ENCODE measurements around the gene TTLL11. TPM values are rescaled to one million over a fixed set of nuclear protein-coding genes. Genes with fewer than 3 reads are reported as not detected.

TTLL11 gene
- total RNA-seq, 1 experiment from 2014 or later, result 2.5 TPM

DNA sequence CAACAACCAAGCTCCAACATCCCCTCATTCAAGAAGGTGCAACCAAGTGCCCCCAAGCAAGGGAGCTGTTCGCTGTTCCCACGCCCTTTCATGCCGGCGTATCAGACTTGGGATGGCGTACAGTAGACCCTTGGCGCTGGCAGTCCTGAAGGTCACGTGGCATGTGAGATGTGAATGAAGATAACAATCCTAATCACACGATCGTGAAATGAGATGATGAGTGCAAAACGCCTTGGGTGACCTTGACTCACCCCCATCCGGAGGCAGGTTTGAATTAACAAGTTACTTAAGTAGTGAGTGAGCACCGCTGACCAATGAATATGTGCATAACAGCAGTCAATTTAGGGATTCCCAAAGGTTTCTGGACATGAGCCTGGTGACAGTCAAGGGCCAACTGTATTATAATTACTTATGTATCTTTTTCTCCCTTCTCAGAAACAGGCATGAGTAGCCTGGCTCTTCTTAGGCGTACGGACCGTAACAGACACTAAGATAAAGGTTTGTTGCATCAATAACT lies 150.2 kb downstream of the TTLL11 start:
- no peak for DNase-seq (ENCODE audit: low spot score)

DNA sequence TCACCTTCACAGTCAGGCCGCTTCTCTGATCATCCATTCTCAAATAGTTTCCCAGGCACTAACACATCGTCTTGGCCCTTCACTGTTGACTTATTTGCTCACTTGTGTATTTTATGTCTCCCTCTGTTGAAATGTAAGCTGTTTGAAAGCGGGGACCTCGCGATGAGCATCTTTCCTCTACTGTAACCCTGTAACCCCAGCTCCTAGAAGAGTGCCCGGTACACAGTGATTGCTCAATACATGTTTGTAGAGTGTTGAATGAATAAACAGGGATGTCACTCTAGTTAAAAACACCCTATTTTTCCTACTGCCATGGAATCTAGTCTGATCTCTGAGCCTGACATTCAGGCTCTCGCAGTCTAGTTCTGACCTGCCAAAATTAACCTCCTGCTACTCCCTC lies 150.8 kb downstream of the TTLL11 start:
- DNase-seq (ENCODE audit: low spot score), result no peak

DNA sequence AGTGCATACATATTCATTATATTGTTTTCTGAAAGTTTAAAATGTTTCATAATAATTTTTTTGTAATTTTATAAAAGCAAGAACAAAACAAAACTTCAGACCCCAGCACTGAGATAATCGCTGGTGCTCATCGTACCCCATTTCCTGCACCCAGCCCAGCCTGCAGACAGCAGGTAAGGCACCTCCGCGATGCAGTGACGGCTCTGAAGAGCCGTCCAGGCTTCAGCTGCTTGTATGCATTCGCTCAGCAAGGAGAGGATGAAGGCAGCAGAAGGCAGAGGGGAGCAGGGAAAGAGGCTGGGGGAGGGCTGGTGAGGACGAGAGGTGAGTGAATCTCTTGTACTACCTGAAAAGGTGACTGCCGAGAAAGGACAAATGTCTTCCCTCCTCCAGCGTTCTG lies 153.5 kb downstream of the TTLL11 start:
- DNase-seq (ENCODE audit: low spot score), result no peak

DNA sequence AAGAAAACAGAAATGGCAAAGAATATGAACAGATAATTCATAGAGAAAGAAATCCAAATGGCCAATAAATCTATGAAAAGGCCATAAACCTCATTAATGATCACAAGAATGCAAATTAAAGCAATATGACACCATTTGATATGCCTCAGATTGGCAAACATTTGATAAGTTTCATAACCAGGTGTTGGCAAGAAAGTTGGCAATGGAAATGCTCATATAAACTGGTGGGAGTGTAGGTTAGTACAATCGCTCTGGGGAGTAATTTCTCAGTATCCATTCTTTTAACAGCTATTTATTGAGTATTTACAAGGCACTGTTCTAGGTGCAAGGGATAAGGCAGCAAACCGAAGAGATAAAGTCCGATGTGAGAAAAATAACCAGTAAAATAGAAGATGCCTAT lies 154.5 kb downstream of the TTLL11 start:
- no peak for DNase-seq (ENCODE audit: low spot score)

DNA sequence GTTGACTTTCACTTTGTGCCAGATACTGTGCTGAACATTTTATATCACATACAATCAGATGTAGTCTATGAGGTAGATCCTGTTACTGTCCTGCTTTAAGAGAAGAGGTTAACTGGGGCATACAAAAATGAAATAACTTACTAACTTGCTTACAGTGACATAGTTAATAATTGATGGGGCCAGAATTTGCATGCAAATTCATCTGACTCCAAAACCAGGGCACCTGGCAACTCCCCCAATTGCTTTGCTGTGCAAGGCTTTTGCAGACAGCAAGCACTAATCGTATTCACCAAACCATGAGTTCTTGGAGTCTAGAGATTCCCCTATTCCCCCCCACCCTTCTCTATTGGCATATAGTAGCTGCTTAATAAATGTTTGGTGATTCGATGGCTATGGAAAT lies 155.9 kb downstream of the TTLL11 start:
- DNase-seq (ENCODE audit: low spot score), result no peak

DNA sequence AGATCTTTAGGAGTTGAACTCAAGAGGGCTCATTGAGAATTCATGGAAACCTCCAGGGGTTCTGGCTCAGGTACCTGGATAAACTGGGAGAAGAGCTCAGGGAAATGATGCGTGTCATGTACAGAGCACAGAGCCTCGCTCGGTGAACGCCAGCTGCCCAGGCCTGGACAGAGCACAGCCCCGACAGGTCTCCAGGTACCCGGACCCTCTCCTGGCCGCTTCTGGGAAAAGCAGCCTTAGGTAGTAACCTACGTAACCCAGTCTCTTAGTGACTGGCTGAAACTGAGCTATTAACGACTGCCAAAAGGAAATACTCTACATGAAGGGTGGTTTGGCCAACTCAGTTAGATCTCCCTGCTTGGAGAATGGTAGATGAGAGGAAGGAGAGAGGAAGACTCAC lies 157.4 kb downstream of the TTLL11 start:
- no peak for DNase-seq (ENCODE audit: low spot score)

DNA sequence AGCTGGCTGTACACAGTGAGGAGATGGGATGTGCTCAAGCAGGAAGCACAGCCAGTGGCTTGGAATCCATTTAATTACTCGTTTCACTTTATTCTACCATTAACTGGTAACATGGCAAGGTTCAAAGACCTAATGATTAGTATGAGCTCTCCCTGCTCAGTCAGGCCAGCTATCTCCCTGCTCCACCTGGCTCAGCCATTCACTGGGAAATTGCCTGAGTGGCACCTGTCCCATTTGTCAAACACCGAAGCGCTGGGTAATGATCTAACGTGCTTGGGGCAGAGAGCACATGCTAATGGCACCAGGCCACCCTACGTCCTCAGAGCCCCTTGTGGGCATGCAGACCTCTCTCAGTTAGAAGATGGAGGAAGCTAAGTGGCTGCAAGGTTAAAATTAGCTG lies 162.2 kb downstream of the TTLL11 start:
- no peak for DNase-seq (ENCODE audit: low spot score)

DNA sequence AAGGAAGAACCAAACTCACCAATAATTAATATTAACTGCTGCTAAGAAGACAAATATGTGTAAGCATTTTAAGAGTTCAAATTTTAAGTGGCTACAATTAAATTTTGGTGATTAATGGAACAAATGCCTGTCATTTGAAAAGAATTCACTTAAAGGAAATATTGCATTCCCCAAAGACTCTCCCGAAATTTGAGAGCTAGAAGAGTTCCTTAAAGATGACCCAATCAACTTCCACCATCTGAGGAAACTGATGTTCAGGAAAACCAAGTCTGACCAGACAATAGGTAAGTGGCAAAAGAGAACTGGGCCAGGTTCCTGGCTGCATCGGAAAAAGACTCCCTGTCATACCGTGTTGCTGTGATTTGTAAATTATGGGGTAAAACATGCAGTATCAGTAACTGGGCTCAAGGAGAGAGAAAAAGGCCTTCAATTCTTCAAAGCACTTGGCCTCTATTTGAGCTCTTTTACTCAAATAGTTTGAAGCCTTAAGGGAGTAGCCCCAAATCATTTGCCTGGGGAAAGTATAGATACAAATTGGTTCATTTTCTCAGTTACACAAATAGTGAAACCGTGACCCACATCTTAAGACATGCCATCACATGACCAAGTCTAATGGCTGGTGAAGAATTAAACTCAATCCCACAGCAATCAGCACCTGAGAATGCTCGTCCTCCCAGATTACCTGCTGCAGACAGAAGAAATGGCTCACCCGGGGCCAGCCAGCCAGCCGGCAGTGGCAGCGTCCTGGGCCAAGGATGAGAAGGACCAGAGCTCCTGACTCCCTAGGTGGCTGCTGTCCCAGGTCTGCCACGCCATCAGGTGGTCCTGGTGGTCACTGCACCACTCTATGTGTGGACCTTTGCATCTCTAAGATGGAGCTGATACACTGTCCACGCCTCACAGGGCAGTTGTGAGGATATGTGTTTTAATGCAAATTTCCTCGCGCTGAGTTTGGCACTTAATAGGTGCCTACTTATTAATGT lies 162.9 kb downstream of the TTLL11 start:
- DNase-seq (ENCODE audit: low spot score), result no peak

DNA sequence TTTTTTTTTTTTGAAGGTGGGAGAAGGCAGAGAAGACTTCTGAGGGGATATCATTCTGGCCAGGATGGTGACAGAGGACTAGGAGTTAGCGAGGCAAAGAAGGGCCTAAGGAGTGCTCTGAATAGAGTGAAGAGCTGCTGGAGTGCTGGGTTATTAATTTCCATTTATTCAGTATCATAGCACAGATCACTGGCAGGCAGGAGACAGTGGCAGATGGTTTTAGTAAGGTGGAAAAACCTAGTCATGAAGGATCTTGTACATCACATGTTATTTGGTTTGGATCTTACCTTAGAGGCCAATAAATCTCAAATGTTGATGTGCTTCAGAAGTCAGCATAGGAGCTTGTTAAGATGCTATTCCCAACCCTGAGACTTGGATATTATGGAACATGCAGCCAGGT lies 165.5 kb downstream of the TTLL11 start:
- DNase-seq (ENCODE audit: low spot score), result no peak

DNA sequence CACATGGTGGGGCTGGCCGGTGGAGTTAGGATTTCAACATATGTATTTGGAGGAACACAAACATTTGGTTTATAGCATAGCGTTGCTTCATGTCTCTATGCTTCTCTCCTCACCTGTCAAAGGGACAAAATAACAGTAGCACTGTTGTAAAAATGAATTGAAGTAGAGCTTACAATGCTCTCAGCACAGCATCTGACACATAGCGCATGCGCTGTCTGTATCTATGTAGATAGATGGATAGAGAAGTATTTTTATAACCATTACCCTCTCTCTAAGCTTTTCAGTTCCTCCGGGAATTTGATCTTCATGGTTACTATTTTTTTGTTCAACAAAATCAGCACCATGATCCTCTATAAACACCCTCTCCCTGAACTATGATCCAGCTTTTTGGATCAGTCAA lies 166.0 kb downstream of the TTLL11 start:
- no peak for DNase-seq (ENCODE audit: low spot score)

DNA sequence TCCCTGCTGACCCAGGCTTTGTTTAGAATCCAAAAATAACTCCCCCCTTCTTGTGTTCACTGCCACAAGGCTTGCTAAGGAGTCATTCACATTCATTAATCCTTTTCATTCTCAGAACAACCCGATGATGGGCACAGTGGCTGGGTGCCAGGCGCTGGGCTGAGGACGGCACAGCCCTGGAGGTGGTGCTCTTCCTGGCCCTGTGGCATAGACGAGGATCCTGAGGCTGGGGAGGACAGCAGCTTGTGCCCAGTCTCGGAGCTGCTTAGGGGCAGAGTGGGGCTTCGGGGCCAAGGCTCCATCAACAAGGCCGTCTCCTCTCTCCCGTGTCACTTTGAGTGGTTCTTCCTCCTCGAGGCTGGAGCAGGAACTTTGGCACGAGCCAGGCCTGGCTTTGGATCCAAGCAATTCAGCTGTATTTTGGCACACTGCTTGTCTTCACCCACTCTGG lies 166.7 kb downstream of the TTLL11 start:
- no peak for DNase-seq (ENCODE audit: low spot score)

DNA sequence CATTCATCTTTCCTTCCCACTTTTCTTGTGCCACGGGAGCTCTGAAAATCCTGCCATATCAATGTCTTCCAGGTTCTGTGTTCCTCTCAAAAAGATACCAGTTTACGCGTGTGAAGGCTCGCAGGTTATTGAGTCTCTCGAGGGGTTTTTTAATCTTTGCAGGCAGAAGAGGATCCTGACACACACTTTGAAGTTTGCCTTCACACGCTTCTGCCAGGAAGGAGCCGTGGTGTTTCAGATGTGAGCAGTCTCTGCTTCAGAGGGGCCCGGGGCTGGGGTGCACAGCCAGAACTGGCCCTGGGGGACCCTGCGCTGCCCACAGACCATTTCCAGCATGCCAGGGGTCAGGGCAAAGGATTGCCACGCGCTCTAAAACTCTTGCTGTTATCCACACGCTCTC lies 167.2 kb downstream of the TTLL11 start:
- DNase-seq (ENCODE audit: low spot score), result no peak

DNA sequence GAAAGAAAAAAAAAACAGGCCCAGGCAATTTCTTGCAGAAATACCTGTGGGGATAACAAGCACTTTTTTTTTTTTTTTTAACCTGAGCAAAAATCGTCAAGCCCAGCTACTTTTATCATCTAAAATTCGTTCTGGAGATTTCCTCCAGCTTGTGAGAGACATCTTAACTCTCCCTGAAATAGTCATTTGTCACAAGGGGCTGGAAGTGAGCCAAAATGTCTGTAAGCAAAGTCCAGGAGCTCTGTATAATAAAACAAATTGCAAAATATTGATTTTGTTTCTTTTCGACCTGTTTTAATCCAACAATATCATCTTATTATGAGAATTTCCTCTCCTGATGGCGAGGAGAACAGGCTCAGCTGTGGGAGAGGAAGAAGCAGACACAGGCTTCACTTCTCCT lies 168.4 kb downstream of the TTLL11 start:
- DNase-seq (ENCODE audit: low spot score), result no peak

DNA sequence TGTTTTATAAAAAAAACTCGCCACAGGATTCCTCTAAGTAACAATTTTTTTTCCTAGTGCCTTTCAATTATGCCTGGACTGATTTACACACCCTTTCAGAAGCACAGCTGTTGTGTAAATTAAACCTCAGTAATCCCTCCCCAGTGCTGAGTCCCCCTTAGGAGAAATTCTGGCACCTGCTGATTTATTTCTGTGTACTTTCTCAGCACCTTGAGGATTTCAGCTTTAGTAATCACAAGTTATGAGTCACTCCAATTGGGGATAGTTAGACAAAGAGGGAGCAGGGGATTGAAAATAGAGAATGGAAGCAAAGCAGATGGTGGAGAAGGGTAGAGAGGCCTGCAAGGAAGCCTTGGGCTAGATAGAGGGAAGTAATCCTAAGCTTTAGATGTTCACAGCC lies 171.7 kb downstream of the TTLL11 start:
- DNase-seq (ENCODE audit: low spot score), result no peak

DNA sequence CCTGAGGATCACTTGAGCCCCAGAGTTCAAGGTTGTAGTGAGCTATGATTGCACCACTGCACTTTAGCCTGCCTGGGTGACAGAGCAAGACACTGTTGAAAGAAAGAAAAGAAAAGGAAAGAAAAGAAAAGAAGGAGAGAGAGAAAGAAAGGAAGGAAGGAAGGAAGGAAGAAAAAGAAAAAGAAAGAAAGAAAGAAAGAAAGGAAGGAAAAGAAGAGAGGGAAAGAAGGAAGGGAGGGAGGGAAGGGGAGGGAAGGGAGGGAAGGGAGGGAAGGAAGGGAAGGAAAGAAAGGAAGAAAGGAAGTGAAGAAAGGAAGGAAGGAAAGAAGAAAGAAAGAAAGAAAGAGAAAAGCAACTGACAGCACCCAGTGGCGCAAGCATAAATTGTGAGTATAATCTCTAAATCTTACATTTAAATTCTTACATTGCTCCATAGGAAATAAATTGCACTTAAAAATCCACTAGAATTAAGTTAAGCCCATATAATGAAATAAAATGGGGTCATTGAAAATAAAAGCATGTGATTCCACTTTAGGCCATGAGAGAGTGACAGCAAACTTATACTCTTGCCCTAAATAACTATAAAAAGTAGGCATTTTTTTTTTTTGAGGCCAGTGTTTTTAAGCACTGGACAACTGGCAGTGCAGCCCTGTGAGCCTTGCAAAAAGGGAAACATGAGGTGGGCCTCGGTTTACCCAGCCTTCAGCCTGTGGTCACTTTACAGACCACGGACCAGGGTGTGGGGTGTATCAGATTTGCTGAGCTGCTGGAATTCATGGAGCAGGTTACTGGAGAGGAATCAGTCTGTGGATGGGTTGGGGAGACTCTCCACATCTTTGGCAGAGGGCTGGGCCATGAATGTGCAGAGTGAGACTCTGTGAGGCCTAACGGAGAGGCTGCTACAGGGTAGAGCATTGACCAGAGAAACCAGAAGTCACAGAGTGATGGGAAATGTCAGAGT lies 175.5 kb downstream of the TTLL11 start:
- DNase-seq (ENCODE audit: low spot score), result no peak

DNA sequence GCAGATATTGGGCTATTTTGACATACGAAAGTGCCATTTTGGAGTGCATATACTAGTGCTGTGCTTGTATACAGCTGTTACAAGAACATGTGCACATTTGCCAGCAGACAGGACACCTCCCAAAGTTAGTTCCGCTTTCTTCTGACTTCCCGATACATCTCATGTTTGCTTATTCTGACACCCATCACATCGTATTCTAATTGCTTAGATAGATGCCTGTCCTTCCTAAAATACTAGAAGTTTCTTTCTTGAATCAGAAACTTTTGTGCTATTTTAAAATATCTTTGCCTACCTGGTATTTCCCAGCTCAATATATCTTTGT lies 177.8 kb downstream of the TTLL11 start:
- no peak for DNase-seq (ENCODE audit: low spot score)

DNA sequence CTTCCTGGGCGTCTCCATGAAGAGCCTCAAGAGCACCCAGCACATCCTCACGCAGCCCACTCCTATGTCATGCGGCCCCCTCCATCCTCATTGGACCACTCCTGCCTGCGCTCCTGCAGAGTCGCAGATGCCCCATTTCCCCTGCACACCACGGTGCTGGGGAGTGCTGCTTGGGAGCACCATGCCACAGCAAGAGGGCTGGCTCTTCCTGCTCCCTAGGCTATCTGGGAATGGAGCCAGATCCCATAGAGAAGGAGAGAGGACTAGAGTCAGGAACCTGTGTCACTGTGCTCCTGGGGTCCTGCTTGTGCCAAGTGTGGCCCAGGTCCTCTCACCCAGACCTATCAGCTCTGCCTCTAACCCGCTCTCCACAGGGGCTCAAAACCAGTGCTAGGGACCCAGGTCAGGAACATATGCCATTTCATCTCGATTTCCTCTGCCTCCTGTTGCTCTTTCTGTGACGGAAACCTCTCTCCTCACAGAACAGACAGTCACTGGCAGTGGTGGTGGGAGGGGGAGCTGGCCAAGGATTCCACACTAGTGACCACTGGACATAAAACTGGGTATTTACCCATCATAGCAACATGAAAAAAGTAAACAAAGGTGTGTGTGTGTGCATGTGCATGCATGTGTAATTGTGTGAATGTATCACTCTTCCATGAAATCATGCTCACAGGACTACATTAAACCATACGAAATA lies 178.4 kb downstream of the TTLL11 start:
- DNase-seq (ENCODE audit: low spot score), result no peak

DNA sequence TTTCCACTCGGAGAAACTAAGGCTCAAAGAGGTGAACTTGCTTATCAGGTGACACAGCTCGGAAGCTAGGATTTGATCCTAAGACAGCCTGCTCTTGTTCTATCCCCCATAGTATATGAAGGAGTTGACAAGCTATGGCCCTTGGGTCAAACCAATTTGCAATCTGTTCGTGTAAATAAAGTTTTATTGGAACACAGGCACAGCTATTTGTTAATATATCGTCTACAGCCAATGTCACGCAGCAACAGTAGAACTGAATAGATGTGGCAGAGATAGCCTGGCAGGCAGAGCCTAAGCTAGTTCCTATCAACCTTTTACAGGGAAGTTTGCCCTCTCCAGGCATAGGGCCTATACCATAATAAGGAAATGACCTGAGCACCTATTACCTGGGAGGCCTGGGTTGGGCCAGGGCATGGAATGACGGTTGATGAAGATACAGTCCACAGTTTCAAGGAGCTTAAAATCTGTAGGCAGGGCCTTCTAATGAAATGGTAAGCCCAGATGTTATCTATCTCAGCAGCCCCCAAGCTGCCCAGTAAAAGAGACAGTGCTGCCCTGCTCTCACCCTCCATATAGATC lies 179.0 kb downstream of the TTLL11 start:
- DNase-seq (ENCODE audit: low spot score), result no peak

DNA sequence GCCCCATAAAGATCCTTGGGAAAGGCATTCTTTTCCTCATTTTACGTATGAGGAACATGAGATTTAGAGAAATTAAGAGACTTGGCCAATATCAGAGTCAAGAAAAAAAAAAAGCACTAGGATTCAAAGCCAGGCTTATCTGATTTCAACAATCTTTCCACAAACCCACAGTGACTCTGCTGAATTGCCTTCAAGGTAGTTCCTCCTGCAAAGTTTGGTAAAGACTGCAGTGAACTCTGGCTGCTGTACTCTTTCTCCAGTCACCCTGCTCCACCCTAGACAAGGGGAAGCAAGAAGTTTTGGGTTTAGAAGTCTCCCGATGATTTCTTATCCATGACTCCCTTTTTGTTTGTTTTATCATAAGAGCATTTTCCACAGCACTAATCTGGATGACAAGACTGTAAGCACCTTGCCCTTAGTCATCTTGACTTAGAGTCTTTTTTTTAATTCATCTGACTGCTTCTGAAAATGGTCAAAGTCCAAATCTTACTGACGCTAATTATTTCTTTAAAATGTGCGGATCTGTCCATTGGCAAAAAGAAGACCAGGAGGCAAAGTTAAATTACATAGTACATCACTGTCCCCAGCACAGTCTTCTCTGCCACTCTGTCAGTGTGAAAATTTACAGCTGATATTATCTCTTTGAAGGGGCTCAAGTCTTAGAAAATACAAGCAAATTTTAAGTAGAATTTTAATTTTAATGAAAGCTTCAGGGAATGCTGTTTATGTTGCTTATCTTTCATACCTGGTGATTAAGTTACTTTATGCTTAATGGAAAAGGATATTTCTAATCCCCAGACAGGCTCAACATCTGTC lies 180.1 kb downstream of the TTLL11 start:
- no peak for DNase-seq (ENCODE audit: low spot score)

DNA sequence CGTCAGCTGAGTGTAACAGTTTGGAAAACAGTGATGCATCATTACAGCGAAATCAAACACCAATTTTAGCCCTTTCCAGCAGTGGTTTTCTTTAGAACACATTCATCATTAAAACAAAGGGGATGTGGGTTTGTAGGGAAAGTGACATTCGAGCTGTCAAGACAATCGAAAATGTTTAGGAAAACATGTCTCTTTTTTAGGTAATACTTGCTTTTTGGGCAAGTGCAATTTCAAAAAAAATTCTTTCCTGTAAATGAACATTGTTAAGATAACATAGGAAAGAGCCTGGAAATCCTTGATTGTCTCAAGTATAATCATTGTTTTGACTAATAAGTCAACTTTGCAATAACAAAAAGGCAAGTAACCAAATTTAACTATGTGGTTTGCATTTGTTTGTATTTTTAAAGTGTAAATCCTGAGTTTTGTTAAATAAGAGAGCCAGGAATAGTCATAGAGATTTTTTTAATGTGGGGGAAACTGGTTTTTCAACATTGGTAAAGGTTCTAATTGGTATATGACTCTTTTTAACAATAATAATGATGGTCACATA lies 182.5 kb downstream of the TTLL11 start:
- no peak for DNase-seq (ENCODE audit: low spot score)

All from HT-29 (cell line).